ENCODE data around the gene EFNA2. TPM values are rescaled to one million over a fixed set of nuclear protein-coding genes. Genes with fewer than 3 reads are reported as not detected.

EFNA2 gene
- not detected for total RNA-seq

DNA sequence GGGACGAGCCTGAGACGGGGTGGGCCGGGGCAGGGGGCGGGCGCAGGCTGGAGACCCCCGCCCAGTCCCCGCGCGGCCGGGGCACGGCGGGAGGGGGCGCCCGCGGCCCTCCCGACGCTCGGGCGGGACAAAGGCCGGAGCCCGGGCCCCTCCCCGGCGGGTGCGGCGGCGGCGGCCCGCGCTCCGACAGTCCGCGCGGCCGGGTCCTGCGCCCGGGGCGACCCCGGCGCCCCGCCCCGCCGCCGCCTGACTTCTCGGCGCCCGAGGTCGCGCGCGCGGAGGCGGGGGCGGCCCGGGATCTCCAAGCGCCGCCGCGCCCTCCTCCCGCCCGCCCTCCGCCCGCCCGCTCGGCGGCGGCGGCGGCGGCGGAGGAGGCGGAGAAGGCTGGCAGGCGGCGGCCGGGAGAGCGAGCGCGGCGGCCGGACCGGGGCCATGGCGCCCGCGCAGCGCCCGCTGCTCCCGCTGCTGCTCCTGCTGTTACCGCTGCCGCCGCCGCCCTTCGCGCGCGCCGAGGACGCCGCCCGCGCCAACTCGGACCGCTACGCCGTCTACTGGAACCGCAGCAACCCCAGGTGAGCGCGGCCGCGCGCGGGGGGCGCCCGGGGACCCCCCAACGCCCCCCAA is at the start of gene EFNA2:
Gene EFNA2 (plus strand): TSS at position 137 of the 624 bp plus-strand sequence. CDS start 296 bp downstream, at position 433.
- Mint-ChIP-seq H3K4me3 (peak within 1 kb of the TSS; percentile 18), H3K27me3 (peaks cover 17% of the 10 kb centered on the region), H3K27ac (no peak within 1 kb of the TSS), H3K36me3 (ENCODE audit: low read depth) (no peaks in the 10 kb centered on the region), H3K4me1 (peaks cover 2% of the 10 kb centered on the region), H3K9me3 (ENCODE audit: low read depth) (no peaks in the 10 kb centered on the region)
- intact Hi-C loops (cut with DNase I, micrococcal nuclease), result no loop called here
- ATAC-seq, result no peak
- DNase-seq, result peak; percentile 14
- ChIA-PET CTCF (interaction anchor here (1.1 kb wide), 1 partner anchor 41 kb away, joined by 5 read pairs; no protein-coding TSS in a partner anchor), POLR2A (no interaction called here)

- POLR2A ChIA-PET, result no interaction called here
- Mint-ChIP-seq H3K27ac (no peak overlapping the region), H3K9me3 (ENCODE audit: low read depth) (no peaks in the 10 kb centered on the region), H3K27me3 (peaks cover 6% of the 10 kb centered on the region), H3K4me1 (peaks cover 22% of the 10 kb centered on the region), H3K36me3 (ENCODE audit: low read depth) (no peaks in the 10 kb centered on the region), H3K4me3 (peak overlapping the region; percentile 6)
- intact Hi-C loops (cut with DNase I, micrococcal nuclease), result no loop called here
- DNase-seq (no peak), ATAC-seq (no peak)
- CTCF ChIA-PET, result no interaction called here
These were observed 49.1 kb upstream of the EFNA2 start for GRCh38 chr19:1236576-1236975.

GRCh38 chr19:1237027-1237659 is 48.5 kb upstream of the EFNA2 start:
- Mint-ChIP-seq H3K9me3 (ENCODE audit: low read depth) (no peaks in the 10 kb centered on the region), H3K4me3 (peak overlapping the region; percentile 33), H3K36me3 (ENCODE audit: low read depth) (no peaks in the 10 kb centered on the region), H3K27ac (no peak overlapping the region), H3K27me3 (peaks cover 6% of the 10 kb centered on the region), H3K4me1 (peaks cover 22% of the 10 kb centered on the region)
- intact Hi-C loops (cut with DNase I, micrococcal nuclease), result no loop called here
- POLR2A ChIA-PET, result no interaction called here
- CTCF ChIA-PET, result no interaction called here
- no peak for ATAC-seq
- DNase-seq, result no peak

GRCh38 chr19:1237754-1238368 is 47.8 kb upstream of the EFNA2 start, which contains the start of gene CBARP:
TSS of gene CBARP (minus strand) at chr19:1238005. CDS start at chr19:1236100, 1,905 bp downstream.
- H3K27ac Mint-ChIP-seq, result no peak within 1 kb of the TSS
- H3K4me3 Mint-ChIP-seq, result peak within 1 kb of the TSS; percentile 54
- no peaks in the 10 kb centered on the region for H3K9me3 Mint-ChIP-seq (ENCODE audit: low read depth)
- no peaks in the 10 kb centered on the region for H3K36me3 Mint-ChIP-seq (ENCODE audit: low read depth)
- H3K27me3 Mint-ChIP-seq, result peaks cover 6% of the 10 kb centered on the region
- ChIA-PET POLR2A (interaction anchor here (1.0 kb wide), 1 partner anchor 216 kb away, joined by 4 read pairs; no protein-coding TSS in a partner anchor), CTCF (interaction anchor here (0.5 to 1.1 kb wide), 2 partner anchors 44 to 254 kb away, joined by 3 to 6 read pairs; partner anchors contain the start of gene WDR18)
- ATAC-seq, result no peak
- DNase-seq, result peak; percentile 51
- intact Hi-C loops (cut with DNase I, micrococcal nuclease), result no loop called here
- peaks cover 27% of the 10 kb centered on the region for H3K4me1 Mint-ChIP-seq

DNA sequence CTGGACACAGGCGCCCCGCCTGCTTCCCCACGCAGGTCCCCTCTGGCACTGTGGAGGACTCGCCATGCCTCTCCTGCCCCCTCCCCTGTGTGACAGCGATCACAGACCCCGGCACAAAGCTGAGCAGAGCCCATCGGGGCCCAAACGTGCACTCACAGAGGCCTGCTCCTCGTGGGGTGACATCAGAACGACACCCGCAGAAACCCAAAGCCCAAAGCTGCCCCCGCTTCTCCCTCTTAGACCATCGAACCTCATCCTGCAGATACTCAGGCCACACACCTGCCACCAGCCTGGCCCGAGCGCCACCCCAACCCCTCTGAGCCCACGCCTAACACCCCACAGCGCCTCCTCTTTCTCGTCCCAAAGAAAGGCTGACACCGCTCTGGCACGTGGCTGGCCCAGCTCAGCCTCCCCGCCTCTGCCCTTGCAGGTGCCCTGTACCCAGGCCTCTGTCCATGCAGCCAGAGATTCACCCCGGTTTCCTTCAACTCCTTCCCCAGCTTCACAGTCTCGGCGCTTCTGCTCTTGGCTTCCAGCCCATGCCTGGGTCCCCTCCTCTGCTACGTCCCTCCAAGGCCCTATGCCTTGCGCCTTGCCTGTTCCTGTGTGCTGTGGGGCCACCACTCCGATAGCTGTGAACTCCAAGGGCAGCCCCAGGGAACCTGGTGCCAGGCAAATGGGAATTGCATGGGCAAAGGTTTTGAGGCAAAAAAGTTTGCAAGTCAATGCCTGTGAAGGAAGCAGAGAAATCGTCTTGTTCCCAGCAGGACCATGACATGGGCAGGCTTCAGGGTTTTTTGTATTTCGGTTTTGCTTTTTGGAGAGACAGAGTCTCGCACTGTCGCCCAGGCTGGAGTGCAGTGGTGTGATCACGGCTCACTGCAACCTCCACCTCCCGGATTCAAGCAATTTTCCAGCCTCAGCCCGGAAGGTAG is 47.0 kb upstream of the EFNA2 start:
- H3K27me3 Mint-ChIP-seq, result peaks cover 6% of the 10 kb centered on the region

GRCh38 chr19:1239420-1239795 is 46.3 kb upstream of the EFNA2 start:
- POLR2A ChIA-PET, result no interaction called here
- intact Hi-C loops (cut with DNase I, micrococcal nuclease), result no loop called here
- H3K36me3 Mint-ChIP-seq (ENCODE audit: low read depth), result no peaks in the 10 kb centered on the region

More for the DNA sequence above, 47.0 kb upstream of the EFNA2 start:
- no peak for DNase-seq
- intact Hi-C loops (cut with DNase I, micrococcal nuclease), result no loop called here
- peak overlapping the region; percentile 54 for H3K4me3 Mint-ChIP-seq
- ChIA-PET CTCF (interaction anchor here (0.5 to 1.1 kb wide), 2 partner anchors 45 to 254 kb away, joined by 3 to 6 read pairs; partner anchors contain the start of gene WDR18), POLR2A (interaction anchor here (0.5 to 1.0 kb wide), 2 partner anchors 30 to 217 kb away, joined by 4 read pairs; partner anchors contain the start of gene CIRBP)
- H3K4me1 Mint-ChIP-seq, result peaks cover 33% of the 10 kb centered on the region
- no peak for ATAC-seq
- H3K36me3 Mint-ChIP-seq (ENCODE audit: low read depth), result no peaks in the 10 kb centered on the region
- no peaks in the 10 kb centered on the region for H3K9me3 Mint-ChIP-seq (ENCODE audit: low read depth)
- no peak overlapping the region for H3K27ac Mint-ChIP-seq

GRCh38 chr19:1239796-1240737 is 45.6 kb upstream of the EFNA2 start:
- CTCF ChIA-PET, result interaction anchor here (0.6 to 2.4 kb wide), 7 partner anchors 16 to 591 kb away, joined by 3 to 11 read pairs (median 3); partner anchors contain the start of gene CIRBP
- Mint-ChIP-seq H3K36me3 (ENCODE audit: low read depth) (no peaks in the 10 kb centered on the region), H3K27ac (no peak overlapping the region), H3K9me3 (ENCODE audit: low read depth) (no peaks in the 10 kb centered on the region), H3K27me3 (peaks cover 6% of the 10 kb centered on the region), H3K4me1 (peaks cover 38% of the 10 kb centered on the region), H3K4me3 (peak overlapping the region; percentile 83)
- POLR2A ChIA-PET, result interaction anchor here (0.9 to 2.2 kb wide), 2 partner anchors 29 to 158 kb away, joined by 3 to 10 read pairs; partner anchors contain the start of gene CIRBP
- intact Hi-C loops (cut with DNase I, micrococcal nuclease), result loop anchor here (1.0 to 10.0 kb wide), 19 partner anchors 27 to 443 kb away; partner anchors contain the start of genes GPX4 (in 2 of the 2), ABCA7 (in 1 of the 2), ARHGAP45 (in 1 of the 2) and ARID3A (in 1 of the 2)
- DNase-seq (peak; percentile 97), ATAC-seq (peak; percentile 57)

More at GRCh38 chr19:1239420-1239795, 46.3 kb upstream of the EFNA2 start:
- peaks cover 6% of the 10 kb centered on the region for H3K27me3 Mint-ChIP-seq
- peaks cover 34% of the 10 kb centered on the region for H3K4me1 Mint-ChIP-seq
- H3K4me3 Mint-ChIP-seq, result no peak overlapping the region
- no peaks in the 10 kb centered on the region for H3K9me3 Mint-ChIP-seq (ENCODE audit: low read depth)
- DNase-seq (no peak), ATAC-seq (no peak)
- no peak overlapping the region for H3K27ac Mint-ChIP-seq
- CTCF ChIA-PET, result interaction anchor here (0.7 to 2.4 kb wide), 3 partner anchors 17 to 592 kb away, joined by 3 to 9 read pairs (median 3); no protein-coding TSS in a partner anchor

GRCh38 chr19:1240925-1241324 is 44.7 kb upstream of the EFNA2 start:
- no peaks in the 10 kb centered on the region for H3K9me3 Mint-ChIP-seq (ENCODE audit: low read depth)
- intact Hi-C loops (cut with DNase I, micrococcal nuclease), result loop anchor here (1.0 to 10.0 kb wide), 19 partner anchors 28 to 444 kb away; partner anchors contain the start of genes GPX4 (in 2 of the 2), RNU6-2 (in 2 of the 2), TMEM259 (in 2 of the 2) and ABCA7 (in 1 of the 2)
- CTCF ChIA-PET, result interaction anchor here (0.6 to 2.4 kb wide), 8 partner anchors 15 to 138 kb away, joined by 3 to 11 read pairs (median 4); partner anchors contain the start of gene CIRBP
- peaks cover 38% of the 10 kb centered on the region for H3K4me1 Mint-ChIP-seq
- H3K36me3 Mint-ChIP-seq (ENCODE audit: low read depth), result no peaks in the 10 kb centered on the region
- peak overlapping the region; percentile 47 for H3K27ac Mint-ChIP-seq
- ATAC-seq (no peak), DNase-seq (no peak)
- H3K27me3 Mint-ChIP-seq, result peaks cover 6% of the 10 kb centered on the region
- POLR2A ChIA-PET, result interaction anchor here (0.6 to 2.2 kb wide), 3 partner anchors 28 to 160 kb away, joined by 3 to 10 read pairs (median 6); partner anchors contain the start of gene CIRBP
- peak overlapping the region; percentile 83 for H3K4me3 Mint-ChIP-seq

GRCh38 chr19:1241417-1242095 is 44.1 kb upstream of the EFNA2 start, which contains the start of gene ATP5F1D:
TSS of gene ATP5F1D (plus strand) at chr19:1241751. CDS start at chr19:1241851, 100 bp downstream.
- ChIA-PET POLR2A (interaction anchor here (0.6 to 2.2 kb wide), 4 partner anchors 27 to 560 kb away, joined by 3 to 10 read pairs (median 4); partner anchors contain the start of gene CIRBP), CTCF (interaction anchor here (1.3 to 2.4 kb wide), 5 partner anchors 20 to 138 kb away, joined by 3 to 11 read pairs (median 5); partner anchors contain the start of gene CIRBP)
- H3K27me3 Mint-ChIP-seq, result peaks cover 6% of the 10 kb centered on the region
- intact Hi-C loops (cut with DNase I, micrococcal nuclease), result loop anchor here (1.0 to 10.0 kb wide), 10 partner anchors 29 to 379 kb away; partner anchors contain the start of genes GPX4 (in 2 of the 2), ABCA7 (in 1 of the 2), ARHGAP45 (in 1 of the 2) and ARID3A (in 1 of the 2)
- H3K36me3 Mint-ChIP-seq (ENCODE audit: low read depth), result no peaks in the 10 kb centered on the region
- H3K4me3 Mint-ChIP-seq, result peak within 1 kb of the TSS; percentile 83
- peaks cover 38% of the 10 kb centered on the region for H3K4me1 Mint-ChIP-seq
- H3K9me3 Mint-ChIP-seq (ENCODE audit: low read depth), result no peaks in the 10 kb centered on the region
- peak within 1 kb of the TSS; percentile 86 for H3K27ac Mint-ChIP-seq
- DNase-seq (peak; percentile 96), ATAC-seq (peak; percentile 79)
